Mesothelial cell of epicardium (in vitro differentiated cells): ENCODE results near the gene MRPL24. TPM values are rescaled to one million over a fixed set of nuclear protein-coding genes. Genes with fewer than 3 reads are reported as not detected.
"Not testable (repeated sequence)": the region's sequence is repeated elsewhere in the genome, so short reads cannot be mapped to it uniquely, and the experiment has no call there.

ENCODE experiments used
- DNase-seq, 2 experiments: peaks; one replicate each; pipeline ENCODE4 v3.0.0; 2021; ENCODE audit warnings: low spot score in 2 of 2; ENCODE audit not compliant: unreplicated experiment in 2 of 2
- H3K27ac Mint-ChIP-seq: 2 replicates; pipeline ENCODE4 v1.8.0; 2021; ENCODE audit warnings: mixed read lengths
- H3K27me3 Mint-ChIP-seq: 2 replicates; pipeline ENCODE4 v1.8.0; 2021; ENCODE audit warnings: low read depth, mixed read lengths
- H3K36me3 Mint-ChIP-seq: 2 replicates; pipeline ENCODE4 v1.8.0; 2021; ENCODE audit warnings: mixed read lengths
- H3K4me1 Mint-ChIP-seq: 2 replicates; pipeline ENCODE4 v1.8.0; 2021; ENCODE audit warnings: mixed read lengths
- H3K4me3 Mint-ChIP-seq: 2 replicates; pipeline ENCODE4 v1.8.0; 2021; ENCODE audit warnings: mild to moderate bottlenecking, moderate library complexity, mixed read lengths
- H3K9me3 Mint-ChIP-seq: 2 replicates; pipeline ENCODE4 v1.8.0; 2021; ENCODE audit warnings: mixed read lengths
- CTCF ChIP-seq: fragments of 200-600 bp; sonication (generic); IDR thresholded peaks from one replicate; pipeline ENCODE4 v1.5.0; 2021; ENCODE audit warnings: antibody characterized with exemption; ENCODE audit not compliant: unreplicated experiment
- total RNA-seq: library from RNA; stranded (reverse); gene quantifications from 3 replicates; pipeline ENCODE4 v1.2.1, GENCODE V29; 2021

The MRPL24 gene
- total RNA-seq, 1 donor from 2014 or later, result 35.5 TPM

GRCh38 chr1:156766298-156767100 lies 25.6 kb upstream of the MRPL24 start:
- no peaks in the 10 kb centered on the region for H3K9me3 Mint-ChIP-seq
- no peak overlapping the region for H3K4me3 Mint-ChIP-seq
- H3K27me3 Mint-ChIP-seq, result no peaks in the 10 kb centered on the region
- H3K4me1 Mint-ChIP-seq, result peaks cover 30% of the 10 kb centered on the region
- DNase-seq, result peak in 1 of 2 experiments; percentile 62
- no peak for TF ChIP-seq CTCF
- H3K27ac Mint-ChIP-seq, result no peak overlapping the region
- peaks cover 9% of the 10 kb centered on the region for H3K36me3 Mint-ChIP-seq

DNA sequence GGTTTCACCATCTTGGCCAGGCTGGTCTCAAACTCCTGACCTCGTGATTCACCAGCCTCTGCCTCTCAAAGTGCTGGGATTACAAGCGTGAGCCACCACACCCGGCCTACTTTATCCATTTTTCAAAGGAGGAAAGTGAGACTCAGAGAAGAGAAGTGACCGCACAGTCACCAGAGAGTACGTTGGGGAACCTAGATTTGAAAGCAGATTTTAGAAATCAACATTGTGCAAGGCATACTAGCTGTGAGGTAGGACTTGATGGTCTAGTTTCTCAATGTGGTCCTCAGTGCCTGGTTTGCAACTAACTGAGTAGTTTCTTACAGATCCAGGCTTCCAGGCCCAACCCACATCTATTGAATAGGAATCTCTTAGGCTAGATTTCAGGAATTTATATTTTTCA lies 24.8 kb upstream of the MRPL24 start:
- DNase-seq, result no peak

DNA sequence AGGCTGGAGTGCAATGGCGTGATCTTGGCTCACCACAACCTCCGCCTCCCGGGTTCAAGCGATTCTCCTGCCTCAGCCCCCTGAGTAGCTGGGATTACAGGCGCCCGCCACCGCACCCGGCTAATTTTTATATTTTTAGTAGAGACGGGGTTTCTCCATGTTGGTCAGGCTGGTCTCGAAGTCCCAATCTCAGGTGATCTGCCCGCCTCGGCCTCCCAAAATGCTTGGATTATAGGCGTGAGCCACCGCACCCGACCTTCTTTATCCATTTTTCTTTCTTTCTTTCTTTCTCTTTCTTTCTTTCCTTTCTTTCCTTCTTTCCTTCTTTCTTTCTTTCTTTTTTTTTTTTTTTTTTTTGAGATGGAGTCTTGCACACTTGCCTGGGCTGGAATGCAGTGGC lies 24.2 kb upstream of the MRPL24 start:
- not testable (repeated sequence) for H3K36me3 Mint-ChIP-seq, DNase-seq, H3K9me3 Mint-ChIP-seq, H3K27me3 Mint-ChIP-seq, H3K4me3 Mint-ChIP-seq, H3K27ac Mint-ChIP-seq
- peaks cover 27% of the 10 kb centered on the region for H3K4me1 Mint-ChIP-seq

More for the DNA sequence above, 24.8 kb upstream of the MRPL24 start:
- peaks cover 24% of the 10 kb centered on the region for H3K4me1 Mint-ChIP-seq
- no peak overlapping the region for H3K4me3 Mint-ChIP-seq
- no peak for TF ChIP-seq CTCF
- no peaks in the 10 kb centered on the region for H3K27me3 Mint-ChIP-seq
- H3K27ac Mint-ChIP-seq, result no peak overlapping the region
- H3K9me3 Mint-ChIP-seq, result no peaks in the 10 kb centered on the region
- H3K36me3 Mint-ChIP-seq, result peaks cover 2% of the 10 kb centered on the region

DNA sequence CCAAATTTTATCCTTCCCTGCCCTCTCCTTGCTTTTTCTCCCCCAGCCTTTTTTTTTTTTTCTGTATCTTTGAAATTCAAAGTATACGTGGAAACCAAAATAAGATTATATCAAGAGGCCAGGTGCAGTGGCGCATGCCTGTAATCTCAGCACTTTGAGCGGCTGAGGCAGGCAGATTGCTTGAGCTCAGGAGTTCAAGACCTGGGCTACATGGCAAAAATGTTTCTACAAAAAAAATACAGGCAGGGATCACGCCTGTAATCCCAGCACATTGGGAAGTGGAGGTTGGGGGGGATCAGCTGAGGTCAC lies 19.9 kb upstream of the MRPL24 start:
- no peak for TF ChIP-seq CTCF
- Mint-ChIP-seq H3K27me3 (no peaks in the 10 kb centered on the region), H3K4me1 (peaks cover 10% of the 10 kb centered on the region), H3K4me3 (no peak overlapping the region), H3K36me3 (no peaks in the 10 kb centered on the region), H3K9me3 (no peaks in the 10 kb centered on the region), H3K27ac (peak overlapping the region; percentile 61)
- no peak for DNase-seq

DNA sequence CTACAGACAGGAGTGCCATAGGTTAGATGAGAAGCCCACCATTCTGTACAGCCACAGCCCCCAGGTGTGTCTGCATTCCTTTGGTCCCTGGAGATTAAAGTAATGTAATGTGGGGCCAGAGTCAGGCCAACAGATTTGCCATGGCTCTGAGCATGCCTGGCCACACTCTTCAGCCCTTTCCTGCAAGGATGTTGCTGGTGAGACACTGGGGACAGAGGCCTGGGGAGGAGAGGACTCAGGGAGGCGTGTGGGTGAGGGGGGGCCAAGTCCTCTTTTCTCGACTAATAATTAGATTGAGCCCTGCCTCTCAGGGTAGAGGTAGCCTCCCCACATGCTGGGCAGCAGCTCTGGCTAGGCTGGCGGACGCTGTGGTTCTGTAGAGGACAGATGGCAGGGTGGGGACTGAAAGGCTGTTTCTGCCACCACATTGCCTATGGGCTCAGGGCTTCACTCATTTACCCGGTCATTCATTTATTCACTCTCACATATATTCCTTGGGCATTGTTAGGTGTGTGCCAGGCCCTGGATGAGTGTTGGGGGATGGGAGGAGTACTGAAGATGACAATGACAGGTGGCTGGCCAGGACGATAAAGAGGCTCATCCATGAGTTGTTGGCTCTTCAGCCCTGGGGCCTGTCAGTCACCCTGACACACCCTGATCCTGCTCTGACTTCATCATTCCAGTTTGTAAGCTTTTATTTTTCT lies 19.4 kb upstream of the MRPL24 start:
- peak overlapping the region; percentile 61 for H3K27ac Mint-ChIP-seq
- H3K36me3 Mint-ChIP-seq, result no peaks in the 10 kb centered on the region
- H3K4me3 Mint-ChIP-seq, result no peak overlapping the region
- no peak for TF ChIP-seq CTCF
- H3K27me3 Mint-ChIP-seq, result no peaks in the 10 kb centered on the region
- peaks cover 10% of the 10 kb centered on the region for H3K4me1 Mint-ChIP-seq
- no peaks in the 10 kb centered on the region for H3K9me3 Mint-ChIP-seq
- no peak for DNase-seq

DNA sequence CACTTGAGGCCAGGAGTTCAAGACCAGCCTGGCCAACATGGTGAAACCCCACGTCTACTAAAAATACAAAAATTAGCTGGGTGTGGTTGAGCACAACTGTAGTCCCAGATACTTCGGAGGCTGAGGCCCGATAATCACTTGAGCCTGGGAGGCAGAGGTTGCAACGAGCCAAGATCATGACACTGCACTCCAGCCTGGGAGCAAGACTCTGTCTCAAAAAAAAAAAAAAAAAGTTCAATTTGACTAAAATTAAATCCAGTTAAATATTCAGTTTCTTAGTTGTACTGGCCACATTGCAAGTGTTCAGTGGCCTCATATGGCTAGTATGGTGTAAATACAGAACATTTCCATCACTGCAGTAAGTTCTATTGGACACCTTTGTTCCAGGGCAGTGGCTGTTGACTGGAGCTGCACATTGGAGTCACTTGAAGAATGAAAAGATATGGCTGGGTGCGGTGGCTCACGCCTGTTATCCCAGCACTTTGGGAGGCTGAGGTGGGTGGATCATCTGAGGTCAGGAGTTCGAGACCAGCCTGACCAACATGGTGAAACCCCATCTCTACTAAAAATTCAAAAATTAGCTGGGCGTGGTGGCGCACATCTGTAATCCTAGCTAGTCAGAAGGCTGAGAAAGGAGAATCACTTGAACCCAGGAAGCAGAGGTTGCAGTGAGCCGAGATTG lies 16.8 kb upstream of the MRPL24 start:
- H3K9me3 Mint-ChIP-seq, H3K4me3 Mint-ChIP-seq, H3K27me3 Mint-ChIP-seq, DNase-seq, H3K27ac Mint-ChIP-seq, H3K36me3 Mint-ChIP-seq: not testable (repeated sequence)
- H3K4me1 Mint-ChIP-seq, result peaks cover 13% of the 10 kb centered on the region
